Keratinocyte (primary cell): ENCODE data around the gene TUFT1.

Source experiments
- EZH2 ChIP-seq: IDR thresholded peaks from one replicate; pipeline ENCODE4 v1.6.1; 2012; ENCODE audit warnings: inconsistent platforms, mild to moderate bottlenecking, low read length, moderate library complexity
- TF ChIP-seq, protein P1 (sequence below), 3 experiments: IDR thresholded peaks in 1 of 3; conservative IDR thresholded peaks in 1 of 3; optimal IDR thresholded peaks in 1 of 3; 2 replicates in 2 of 3; 3 replicates in 1 of 3; pipeline versions ENCODE3 to v1.5.1; 2011; ENCODE audit warnings: low read length in 3 of 3, mild to moderate bottlenecking in 3 of 3, moderate library complexity in 2 of 3, control low read depth in 1 of 3, inconsistent platforms in 1 of 3; ENCODE audit not compliant: insufficient read depth in 2 of 3; ENCODE audit errors: extremely low read depth in 1 of 3

DNA sequence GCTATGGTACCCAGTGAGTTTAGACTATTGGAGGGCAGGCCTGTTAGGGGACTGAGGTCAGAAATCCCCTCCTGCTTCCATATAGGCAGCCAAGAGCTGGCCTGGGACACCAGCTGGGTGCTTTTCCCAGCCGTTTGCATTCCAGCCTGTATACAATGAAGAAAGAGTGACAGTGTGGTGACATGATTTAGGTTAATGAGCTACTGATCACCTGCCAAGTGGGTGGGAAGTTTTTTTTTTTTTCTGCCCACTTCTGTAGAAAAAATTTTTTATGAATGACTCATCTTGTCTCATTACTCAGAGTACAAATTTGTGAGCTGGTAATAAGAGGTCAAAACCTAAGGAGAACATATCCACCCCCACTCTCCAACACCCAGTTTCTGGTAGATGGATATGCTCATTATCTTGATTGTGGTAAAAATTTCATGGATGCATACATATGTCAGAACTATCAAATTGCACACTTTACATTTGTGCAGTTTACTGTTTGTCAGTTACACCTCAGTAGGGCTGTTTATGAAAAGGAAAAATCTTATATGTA is 45.3 kb upstream of the TUFT1 start:
- TF ChIP-seq, protein P1, sequence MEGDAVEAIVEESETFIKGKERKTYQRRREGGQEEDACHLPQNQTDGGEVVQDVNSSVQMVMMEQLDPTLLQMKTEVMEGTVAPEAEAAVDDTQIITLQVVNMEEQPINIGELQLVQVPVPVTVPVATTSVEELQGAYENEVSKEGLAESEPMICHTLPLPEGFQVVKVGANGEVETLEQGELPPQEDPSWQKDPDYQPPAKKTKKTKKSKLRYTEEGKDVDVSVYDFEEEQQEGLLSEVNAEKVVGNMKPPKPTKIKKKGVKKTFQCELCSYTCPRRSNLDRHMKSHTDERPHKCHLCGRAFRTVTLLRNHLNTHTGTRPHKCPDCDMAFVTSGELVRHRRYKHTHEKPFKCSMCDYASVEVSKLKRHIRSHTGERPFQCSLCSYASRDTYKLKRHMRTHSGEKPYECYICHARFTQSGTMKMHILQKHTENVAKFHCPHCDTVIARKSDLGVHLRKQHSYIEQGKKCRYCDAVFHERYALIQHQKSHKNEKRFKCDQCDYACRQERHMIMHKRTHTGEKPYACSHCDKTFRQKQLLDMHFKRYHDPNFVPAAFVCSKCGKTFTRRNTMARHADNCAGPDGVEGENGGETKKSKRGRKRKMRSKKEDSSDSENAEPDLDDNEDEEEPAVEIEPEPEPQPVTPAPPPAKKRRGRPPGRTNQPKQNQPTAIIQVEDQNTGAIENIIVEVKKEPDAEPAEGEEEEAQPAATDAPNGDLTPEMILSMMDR (optimal IDR thresholded peaks at IDR 0.05 in 1 of 3, IDR thresholded peaks at IDR 0.05 in 1 of 3, conservative IDR thresholded peaks at IDR 0.05 in 1 of 3; ENCODE audit: extremely low read depth in 1 of 3, insufficient read depth in 2 of 3, low read length in 3 of 3): no peak
- TF ChIP-seq EZH2: no peak
